OCI-LY3 (cell line): ENCODE results near the gene RAP1B.

ENCODE experiments used
- EZH2phosphoT487 ChIP-seq: fragments of 200-600 bp; shearing (Covaris generic); IDR thresholded peaks from 2 replicates; pipeline ENCODE4 v1.6.1; 2018; ENCODE audit warnings: antibody characterized with exemption, mixed run types, low read depth
- TF ChIP-seq, protein P1 (sequence below): fragments of 200-600, 300-600 bp; sonication (generic); IDR thresholded peaks from 2 replicates; pipeline ENCODE4 v1.5.1; 2014; ENCODE audit warnings: antibody characterized with exemption, low read length, low read depth

GRCh38 chr12:68620519-68621471, 10.1 kb downstream of the RAP1B start:
- TF ChIP-seq, protein P1, sequence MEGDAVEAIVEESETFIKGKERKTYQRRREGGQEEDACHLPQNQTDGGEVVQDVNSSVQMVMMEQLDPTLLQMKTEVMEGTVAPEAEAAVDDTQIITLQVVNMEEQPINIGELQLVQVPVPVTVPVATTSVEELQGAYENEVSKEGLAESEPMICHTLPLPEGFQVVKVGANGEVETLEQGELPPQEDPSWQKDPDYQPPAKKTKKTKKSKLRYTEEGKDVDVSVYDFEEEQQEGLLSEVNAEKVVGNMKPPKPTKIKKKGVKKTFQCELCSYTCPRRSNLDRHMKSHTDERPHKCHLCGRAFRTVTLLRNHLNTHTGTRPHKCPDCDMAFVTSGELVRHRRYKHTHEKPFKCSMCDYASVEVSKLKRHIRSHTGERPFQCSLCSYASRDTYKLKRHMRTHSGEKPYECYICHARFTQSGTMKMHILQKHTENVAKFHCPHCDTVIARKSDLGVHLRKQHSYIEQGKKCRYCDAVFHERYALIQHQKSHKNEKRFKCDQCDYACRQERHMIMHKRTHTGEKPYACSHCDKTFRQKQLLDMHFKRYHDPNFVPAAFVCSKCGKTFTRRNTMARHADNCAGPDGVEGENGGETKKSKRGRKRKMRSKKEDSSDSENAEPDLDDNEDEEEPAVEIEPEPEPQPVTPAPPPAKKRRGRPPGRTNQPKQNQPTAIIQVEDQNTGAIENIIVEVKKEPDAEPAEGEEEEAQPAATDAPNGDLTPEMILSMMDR, result no peak
- no peak for TF ChIP-seq EZH2phosphoT487
